8988T (cell line): Measurements from ENCODE around the gene EXTL2.
"Not testable (repeated sequence)": the region's sequence is repeated elsewhere in the genome, so short reads cannot be mapped to it uniquely, and the experiment has no call there.

Experiments used
- DNase-seq: peaks from one replicate; pipeline ENCODE4 v3.0.0; 2011

The EXTL2 gene, protein sequence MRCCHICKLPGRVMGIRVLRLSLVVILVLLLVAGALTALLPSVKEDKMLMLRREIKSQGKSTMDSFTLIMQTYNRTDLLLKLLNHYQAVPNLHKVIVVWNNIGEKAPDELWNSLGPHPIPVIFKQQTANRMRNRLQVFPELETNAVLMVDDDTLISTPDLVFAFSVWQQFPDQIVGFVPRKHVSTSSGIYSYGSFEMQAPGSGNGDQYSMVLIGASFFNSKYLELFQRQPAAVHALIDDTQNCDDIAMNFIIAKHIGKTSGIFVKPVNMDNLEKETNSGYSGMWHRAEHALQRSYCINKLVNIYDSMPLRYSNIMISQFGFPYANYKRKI

DNA sequence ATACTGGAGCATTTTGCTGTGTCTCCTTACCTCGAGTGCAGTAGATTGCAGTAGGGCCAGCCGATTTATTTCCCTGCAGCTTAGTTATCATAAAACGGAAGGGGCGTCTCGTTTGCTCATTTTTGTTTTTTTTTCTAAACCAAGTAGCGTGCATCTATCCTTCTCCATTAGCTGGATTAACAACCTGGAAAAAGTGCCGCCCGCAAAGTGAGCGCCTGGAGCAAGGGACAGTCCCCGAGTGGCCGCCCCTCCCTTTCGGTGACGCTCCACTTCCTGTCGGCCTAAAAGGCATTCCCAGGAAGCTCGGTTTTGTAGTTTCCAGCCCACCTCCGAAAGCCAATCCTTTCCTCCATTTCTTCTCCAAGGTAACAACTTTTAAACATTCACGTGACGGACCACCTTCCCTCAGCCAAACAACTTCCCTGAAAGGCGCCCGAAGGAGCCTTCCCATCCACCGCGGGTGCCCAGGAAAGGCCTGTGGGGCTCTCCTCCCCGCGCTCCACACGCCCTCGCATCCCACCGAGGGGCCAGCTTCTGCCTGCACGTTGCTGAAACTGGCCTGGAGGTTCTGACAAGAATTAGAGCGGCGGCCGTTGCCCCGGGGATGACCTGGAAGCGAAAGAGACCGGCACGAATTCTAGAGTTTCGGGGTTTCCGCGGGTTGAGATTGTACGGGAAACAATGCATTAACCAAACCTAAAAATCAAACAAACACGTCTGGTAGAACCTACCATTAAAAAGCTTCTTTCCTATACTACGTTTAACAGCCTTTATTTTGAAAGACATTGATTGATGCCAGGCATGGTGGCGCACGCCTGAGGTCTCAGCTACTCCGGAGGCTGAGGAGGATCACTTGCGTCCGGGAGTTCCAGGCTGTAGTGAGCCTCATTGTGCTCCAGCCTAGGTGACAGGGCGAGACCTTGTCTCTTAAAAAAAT, at the start of gene EXTL2:
Gene EXTL2, minus strand, starts transcription at position 240 of the 937 bp plus-strand sequence. CDS start 6,085 bp downstream, outside the sequence.
- peak; percentile 27 for DNase-seq

DNA sequence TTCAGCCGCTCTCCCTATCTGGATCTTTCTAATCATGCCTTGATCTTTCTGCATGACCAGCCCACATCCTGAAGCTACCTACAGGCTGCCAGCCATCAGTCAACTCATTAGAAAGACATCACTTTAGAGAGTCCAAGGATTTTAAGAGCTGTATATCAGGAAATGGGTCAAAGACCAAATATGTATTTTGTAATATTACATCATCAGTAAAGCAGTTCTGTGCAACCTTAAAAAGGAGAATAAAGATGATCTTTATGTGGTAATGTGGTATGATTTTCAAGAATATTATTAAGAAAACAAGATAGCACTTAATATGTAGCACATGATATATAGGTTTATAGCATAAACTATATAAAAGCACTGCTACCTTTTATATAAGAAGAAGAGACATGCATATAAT, 48.9 kb upstream of the EXTL2 start:
- DNase-seq = no peak

DNA sequence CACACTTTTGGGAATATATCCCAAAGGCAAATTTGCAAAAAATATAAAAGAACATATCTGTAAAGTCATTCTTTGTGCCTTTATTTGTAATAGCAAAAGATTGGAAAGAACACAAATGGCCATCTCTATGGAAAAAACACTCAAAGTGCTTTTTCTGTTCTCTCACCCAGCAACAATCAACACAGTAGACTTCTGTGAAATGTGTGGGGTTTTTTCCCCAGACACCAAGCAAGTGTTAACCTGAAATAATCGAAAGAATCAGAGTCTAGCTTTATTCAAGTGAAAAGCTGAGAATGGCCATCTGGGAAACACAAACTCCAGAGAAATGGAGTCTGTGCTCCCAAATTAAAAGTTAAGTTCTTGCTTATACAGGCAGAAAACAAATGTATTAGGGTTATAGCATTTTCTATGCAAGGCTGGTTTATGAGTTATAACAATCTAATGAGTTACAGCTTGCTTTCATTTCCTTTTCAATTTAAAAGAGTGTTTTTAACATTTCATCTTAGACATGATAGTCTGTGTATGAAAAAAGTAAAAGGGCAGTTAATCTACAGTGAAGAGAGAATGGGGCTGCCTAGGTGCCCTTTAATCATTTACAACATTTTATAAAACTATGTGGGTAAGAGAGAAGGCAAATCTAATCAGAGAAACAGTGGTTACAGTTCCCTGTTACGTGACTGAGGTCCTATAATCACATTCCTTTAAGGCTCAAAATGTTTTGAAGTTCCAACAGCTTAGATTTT, 47.8 kb upstream of the EXTL2 start:
- DNase-seq = no peak

DNA sequence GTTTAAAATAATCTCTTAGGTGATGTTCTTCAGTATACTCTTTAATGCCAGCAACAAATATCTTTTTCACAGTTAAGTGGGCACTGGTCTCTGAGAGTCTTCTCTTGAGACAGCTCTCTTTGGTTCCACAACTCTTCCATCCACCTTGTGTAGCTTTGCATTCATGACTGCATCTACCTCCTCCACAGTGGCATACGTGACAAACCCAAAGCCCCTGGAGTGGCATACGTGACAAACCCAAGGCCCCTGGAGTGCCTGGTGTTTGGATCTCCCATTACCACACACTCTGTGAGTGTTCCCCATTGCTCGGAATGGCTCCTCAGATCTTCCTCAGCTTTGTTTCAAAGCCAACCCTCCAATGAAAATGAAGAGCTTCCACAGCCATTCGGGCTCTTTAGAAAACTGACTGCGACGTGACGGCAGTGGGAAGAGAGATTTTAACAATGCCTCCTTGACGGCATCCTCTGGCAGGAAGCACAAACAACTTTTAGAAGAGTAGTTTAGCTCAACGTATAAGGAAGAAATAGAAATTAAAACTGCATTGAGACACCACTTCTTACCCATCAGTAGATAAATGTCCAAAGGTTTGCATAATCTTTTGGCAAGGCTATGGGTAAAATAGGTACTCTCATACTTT, 47.1 kb upstream of the EXTL2 start:
- DNase-seq = no peak

DNA sequence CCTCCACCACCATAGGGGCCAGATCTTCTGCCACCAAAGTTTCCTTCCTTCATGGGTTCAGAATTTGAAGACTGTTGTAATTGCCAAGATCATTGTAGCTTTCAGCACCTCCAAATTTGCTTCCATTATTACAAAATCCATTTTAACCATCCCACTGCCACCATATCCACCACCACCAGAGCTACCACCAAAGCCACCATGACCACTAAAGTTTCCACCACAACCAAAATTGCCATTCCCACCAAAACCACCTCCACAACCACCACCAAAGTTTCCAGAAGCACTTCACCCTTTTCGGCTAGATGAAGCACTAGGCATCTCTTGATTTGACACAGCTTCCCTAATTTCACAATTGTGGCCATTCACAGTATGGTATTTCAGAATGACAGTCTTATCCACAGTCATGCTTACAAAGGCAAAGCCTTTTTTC, 46.5 kb upstream of the EXTL2 start:
- DNase-seq = no peak

DNA sequence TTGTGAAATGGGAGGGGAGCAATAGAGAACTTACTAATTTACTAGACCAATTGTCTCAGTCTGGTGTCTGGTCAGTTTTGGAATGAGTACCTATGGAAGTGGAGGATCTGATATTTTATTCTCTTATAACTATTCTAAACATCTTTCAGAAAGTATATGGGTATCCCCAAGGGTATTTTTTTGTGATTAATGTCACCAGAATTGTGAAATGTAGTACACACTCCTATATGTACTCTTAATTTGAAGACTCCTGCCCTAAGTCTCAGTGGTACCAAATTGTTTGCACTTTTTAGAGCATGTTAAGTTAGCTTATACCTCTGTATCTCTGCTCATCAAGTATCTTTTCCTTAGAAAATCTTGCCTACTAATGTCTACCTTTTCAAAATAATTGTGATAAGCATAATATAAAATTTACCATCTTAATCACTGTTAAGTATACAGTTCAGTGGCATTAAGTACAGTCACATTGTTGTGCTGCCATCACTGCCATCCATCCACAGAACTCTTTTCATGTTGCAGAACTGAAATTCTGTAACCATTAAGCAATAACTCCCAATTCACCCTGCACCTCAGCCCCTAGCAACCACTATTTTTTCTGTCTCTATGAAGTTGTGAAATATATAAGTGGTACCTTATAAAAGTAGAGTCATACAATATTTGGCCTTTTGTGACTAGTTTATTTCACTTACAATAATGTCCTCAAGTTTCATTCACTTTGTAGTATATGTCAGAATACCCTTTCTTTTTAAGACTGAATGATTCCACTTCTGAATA, 41.7 kb upstream of the EXTL2 start:
- no peak for DNase-seq

DNA sequence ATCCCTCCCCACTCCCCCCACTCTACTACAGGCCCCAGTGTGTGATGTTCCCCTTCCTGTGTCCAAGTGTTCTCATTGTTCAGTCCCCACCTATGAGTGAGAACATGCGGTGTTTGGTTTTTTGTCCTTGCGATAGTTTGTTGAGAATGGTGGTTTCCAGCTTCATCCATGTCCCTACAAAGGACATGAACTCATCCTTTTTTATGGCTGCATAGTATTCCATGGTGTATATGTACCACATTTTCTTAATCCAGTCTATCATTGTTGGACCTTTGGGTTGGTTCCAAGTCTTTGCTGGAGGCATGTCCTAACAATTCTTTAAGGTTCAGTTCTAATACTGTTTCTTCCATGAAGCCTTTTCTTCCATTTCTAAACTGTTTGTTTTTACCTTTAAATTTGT, 38.9 kb upstream of the EXTL2 start:
- not testable (repeated sequence) for DNase-seq

DNA sequence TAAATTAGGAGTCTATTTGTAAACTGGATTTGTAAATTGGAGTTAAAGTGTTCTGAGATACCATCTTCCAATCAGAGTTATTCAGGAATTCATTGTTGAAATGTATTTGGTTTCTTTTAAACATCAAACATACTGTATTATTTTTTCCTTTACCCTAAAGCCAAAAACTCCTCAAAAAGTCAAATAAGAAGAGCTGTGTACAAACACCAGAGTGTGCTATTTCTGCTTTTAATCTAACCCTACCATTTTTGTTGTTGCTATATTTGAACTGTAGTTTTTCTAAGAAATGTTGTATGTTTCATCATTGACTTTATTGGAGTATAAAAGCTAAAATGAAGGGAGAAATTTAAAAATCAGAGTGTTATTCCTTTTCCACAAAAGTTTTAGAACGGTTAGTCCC, 37.1 kb upstream of the EXTL2 start:
- no peak for DNase-seq

DNA sequence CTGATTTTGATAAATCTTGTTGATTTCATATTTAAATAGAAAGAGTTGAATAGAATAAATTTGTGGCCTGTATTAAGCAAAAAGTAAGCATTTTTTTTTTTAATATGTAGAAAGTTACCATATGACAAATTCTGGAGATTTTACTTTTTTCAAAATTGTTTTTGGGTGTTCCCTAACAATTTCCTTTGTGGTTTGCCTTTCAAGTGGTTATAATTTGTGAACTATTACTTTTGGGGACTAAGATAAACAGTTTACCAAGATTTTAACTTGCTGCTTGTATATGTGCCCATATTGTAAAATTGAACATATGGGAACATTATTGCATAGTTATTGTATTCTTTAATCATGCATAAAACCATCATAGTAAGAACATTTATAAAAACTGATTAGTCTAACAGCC, 35.9 kb upstream of the EXTL2 start:
- DNase-seq = no peak

DNA sequence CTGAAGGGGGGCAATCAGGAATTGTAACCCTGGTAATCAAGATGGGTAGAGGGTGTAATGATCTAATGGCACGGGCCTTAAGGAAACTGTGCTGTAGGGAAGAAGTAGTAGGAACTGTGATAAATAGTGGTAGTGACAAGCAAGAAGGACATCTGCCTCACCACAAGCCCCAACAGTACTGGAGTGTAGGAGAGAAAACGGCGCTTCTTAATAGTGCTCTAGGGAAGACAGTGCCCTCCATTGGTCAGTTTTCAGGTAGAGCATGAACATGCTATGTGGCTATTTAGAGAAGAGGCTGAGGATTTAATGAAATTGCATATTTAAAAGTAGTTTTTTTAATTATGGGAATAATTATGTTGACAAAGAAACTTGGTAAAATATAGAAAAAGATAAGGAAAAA, 33.5 kb upstream of the EXTL2 start:
- DNase-seq = no peak

DNA sequence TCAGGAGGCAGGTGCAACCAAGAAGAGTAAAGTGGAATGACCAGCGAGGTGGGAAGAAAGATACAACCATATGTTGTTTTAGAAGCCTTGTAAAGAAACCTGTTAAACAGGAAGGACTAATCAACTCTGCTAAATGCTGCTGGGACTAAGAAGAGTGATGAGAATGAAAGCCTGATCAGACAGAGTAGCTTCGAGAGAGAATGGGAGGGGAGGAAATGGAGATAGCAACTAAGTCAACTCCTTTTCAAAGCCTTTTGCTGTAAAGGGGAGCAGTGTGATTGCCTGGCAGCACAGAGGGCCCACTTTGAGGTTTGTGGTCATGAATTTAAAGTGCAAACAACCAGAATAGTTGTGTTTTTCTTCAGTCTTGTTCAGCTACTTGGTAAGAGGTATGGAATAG, 32.6 kb upstream of the EXTL2 start:
- no peak for DNase-seq

DNA sequence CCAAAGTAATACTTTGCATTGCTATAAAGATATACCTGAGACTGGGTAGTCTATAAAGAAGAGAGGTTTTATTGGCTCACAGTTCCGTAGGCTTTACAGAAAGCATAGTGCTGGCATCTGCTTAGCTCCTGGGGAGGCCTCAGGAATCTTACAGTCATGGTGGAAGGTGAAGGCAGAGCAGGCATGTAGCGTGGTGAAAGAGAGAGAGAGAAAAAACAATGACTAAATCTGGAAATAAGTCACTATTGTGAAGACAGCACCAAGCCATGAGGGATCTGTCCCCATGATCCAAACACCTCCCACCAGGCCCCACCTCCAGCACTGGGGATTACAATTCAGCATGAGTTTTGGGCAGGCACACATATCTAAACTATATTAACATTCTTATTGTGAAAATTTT, 31.6 kb upstream of the EXTL2 start:
- no peak for DNase-seq

DNA sequence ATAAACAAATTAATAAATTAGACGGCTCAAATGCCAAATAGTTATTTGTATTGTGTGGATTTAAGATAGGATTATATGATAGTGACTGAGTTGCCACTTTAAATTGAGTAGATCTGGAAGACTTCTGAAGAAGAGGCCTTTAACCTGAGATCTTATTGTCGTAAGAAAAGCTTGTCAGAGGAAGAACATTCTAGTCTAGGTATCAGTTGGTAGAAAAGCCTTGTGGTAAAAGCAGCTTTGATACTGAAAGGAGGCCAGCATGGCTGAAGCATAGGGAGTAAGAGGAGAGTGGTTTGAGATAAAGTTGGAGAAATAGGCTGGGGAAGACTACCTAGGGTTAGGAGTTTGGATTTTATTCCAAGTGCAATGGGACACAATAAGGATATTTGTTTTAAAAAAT, 30.3 kb upstream of the EXTL2 start:
- no peak for DNase-seq

DNA sequence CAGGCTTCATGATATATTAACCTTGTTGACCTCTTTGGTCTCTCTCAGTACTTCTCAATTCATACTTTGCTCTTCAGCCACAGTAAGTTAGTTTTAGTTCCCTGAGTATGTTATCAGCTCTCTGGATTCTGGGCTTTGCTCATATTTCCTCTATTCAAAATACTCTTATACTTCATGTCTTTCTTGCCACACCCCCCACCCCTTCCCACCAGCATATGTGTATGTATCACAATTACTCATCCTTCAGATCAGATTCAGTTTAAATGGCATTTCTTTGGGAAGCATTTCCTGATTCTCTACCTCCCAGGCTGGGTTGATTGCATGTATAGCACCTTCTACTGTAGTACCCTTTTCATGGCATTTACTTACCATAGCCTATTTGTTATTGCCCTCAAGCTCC, 29.6 kb upstream of the EXTL2 start:
- no peak for DNase-seq

DNA sequence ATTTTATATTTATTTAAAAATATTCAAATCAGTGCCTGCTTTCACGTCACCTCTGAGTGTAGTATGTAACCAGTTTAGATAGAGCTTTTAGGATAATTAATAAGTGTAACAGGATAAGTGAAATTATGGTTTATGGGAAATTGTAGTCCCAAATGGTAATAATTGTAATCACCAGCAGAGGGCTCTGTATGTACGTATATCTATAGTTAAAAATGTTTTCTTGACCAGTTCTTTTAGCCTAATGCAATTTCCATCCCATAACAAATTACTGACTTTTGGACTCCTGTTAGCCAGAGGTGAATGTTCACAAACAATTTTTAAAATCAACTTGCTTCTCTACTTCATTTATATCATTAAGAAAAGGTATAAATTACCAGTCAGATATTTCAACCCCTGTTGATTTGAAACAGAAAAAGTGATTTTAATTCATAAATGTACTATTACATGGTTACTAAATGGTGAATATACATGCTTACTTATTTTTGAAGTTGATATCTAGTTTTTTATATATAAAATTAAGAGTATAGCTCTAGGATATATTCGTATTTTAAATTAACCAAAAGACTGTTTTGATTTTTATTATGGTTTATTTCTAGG, 26.6 kb upstream of the EXTL2 start:
- DNase-seq = no peak

DNA sequence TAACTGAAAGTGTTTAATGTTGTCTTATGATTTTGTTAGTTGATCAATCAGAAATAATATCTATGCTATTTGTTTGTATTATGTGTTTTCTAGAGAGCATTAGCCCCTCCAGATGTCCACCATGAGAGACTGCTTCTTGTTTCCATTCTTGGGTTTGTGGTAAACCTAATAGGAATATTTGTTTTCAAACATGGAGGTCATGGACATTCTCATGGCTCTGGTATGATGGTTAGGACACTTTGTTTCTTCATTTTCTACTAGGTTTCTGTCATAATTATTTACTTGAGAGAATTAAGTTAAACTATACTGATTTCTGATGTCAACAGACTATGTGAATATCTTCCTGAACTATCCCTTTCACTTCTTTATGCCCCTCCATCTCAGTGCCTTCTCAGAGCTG, 17.4 kb upstream of the EXTL2 start:
- DNase-seq = no peak

DNA sequence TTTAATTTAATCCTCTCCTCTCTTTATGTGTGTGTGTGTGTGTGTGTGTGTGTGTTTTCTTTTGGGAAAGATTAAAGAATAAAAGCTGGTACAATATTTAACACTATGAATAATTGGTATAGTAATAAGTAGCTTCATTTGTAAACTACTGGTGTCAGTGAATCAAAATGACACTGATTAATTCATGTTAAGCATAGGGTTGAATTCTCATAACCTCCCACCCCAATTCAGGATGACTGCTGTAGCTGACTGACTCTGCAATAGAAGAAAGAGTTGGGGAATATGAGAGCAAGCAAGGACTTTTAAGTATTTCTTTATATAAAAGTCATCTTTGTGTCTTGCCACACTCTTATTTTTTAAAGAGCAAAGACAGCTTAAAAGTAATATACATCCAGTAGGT, 14.4 kb upstream of the EXTL2 start:
- no peak for DNase-seq

DNA sequence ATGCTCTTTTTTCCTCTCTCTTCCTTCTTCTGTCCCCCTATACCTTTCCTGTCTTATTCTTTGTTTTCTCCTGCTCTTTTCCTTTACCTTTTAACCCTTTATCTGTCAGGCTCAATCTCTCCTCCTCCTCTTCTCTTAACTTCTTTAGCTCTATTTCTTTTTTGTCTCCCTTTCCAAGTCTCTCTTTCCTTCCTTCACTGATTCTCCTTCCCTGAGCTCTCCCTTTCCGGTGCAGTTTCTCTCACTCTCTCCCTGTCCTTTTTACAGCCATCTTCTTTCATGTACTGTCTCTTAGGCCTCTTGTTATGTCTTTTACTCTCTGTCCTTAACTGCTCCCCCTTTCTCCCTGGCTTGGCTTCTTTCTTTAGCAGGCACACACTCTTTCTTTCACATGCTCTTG, 13.2 kb upstream of the EXTL2 start:
- DNase-seq = no peak

DNA sequence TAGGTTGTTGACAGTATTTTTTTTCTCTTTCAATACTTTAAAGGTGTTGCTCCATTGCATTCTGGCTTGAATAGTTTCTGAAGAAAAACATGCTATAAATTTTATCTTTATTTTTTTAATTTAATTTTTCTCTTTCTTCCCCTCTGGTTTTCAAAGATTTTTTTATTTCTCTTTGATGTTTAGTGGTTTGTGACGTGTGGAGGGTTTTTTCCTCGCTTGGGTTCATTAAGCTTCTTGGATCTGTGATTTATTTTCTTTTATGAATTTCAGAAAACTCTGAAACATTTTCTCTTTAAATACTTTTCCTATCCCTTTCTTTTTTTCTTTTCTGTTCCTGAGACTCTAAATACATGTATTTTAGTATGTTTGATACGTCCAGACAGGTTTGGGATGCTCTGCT, 10.5 kb upstream of the EXTL2 start:
- no peak for DNase-seq

DNA sequence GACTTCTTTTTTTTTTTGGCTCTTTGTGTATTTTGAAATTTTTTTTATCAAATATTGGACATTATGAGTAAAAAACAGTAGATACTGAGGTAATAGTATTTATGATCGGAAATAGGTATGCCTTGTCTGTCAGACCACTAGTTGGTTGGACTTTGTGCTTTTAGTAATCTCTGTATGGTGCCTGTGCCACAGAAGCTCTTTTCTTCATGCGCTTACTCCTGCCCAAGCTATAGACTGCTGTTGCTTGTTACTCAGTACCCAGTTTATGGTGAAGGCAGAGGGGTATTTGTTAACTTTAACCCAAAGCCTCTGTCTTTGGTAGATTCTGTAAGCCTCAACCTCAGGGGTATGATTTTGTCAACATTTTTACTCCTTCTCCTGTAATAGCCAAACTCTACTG, 9.9 kb upstream of the EXTL2 start:
- DNase-seq = no peak

DNA sequence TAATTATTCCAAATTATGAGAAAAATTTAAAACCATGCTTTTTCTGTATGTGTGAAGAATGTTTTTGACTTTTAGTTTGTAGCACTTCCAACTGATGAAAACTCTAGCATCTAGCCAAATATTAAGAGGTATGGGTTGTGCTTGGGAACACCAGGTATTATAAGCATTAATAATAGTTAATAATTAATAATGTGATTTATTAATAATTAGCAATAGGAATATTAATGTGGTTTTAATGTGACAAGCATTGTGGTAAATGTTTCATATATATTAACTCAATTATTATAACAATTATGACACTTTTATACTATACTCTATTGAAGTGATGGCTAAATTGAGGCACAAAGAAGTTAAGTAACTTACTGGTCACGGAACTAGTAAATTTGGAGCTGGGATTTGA, 9.1 kb upstream of the EXTL2 start:
- DNase-seq = no peak

DNA sequence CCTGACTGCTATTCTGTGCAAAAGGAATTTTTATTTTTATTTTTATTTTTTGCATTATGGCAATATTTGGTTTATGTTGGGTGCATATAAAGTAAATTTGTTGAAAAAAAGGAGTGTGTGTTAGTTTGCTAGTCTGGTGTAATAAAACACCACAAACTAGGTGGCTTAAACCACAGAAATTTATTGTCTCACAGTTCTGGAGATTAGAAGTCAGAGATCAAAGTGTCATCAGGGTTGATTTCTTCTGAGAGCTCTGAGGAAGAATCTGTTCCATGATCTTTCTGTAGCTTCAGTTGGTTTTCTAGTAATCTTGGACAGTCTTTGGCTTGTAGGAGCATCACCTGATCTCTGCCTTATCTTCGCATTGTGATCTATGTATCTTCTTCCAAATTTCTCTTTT, 7.7 kb upstream of the EXTL2 start:
- DNase-seq = no peak
